Breast epithelium (tissue), 4 donors: ENCODE data around the gene PLB1. TPM values are rescaled to one million over a fixed set of nuclear protein-coding genes. Genes with fewer than 3 reads are reported as not detected.

Experiments
- DNase-seq, 2 donors: peaks; one replicate each; pipeline ENCODE4 v3.0.0-alpha.2; 2019; ENCODE audit warnings: low spot score in 2 of 2
- H3K27ac ChIP-seq, 2 donors: fragments of 200-600 bp; sonication (generic) in 1 of 2; one replicate each; pipeline ENCODE4 v1.5.1; 2016 to 2019; ENCODE audit warnings: mild to moderate bottlenecking in 1 of 2
- H3K27me3 ChIP-seq, 2 donors: fragments of 200-600 bp; sonication (generic) in 1 of 2; one replicate each; pipeline versions ENCODE4 v1.5.1 to v1.6.0; 2017 to 2019; ENCODE audit warnings: control low read depth in 1 of 2, mild to moderate bottlenecking in 1 of 2
- H3K36me3 ChIP-seq: fragments of 200-600 bp; one replicate; pipeline ENCODE4 v1.5.1; 2019
- H3K4me1 ChIP-seq, 2 donors: fragments of 200-600 bp; sonication (generic); one replicate each; pipeline ENCODE4 v1.5.1; 2016 to 2019; ENCODE audit warnings: control low read depth in 1 of 2
- H3K4me3 ChIP-seq, 3 donors: fragments of 200-600 bp; sonication (generic); 1 replicate in 2 of 3; 2 replicates in 1 of 3; pipeline ENCODE4 v1.5.1; 2016 to 2019; ENCODE audit warnings: mild to moderate bottlenecking in 3 of 3, moderate library complexity in 2 of 3
- H3K9me3 ChIP-seq, 2 donors: fragments of 200-600 bp; sonication (generic) in 1 of 2; one replicate each; pipeline ENCODE4 v1.5.1; 2016 to 2019; ENCODE audit warnings: control low read depth in 1 of 2
- POLR2A ChIP-seq: fragments of 450-650 bp; IDR thresholded peaks from one replicate; pipeline ENCODE4 v1.6.1; 2016; ENCODE audit warnings: antibody characterized with exemption, mild to moderate bottlenecking, moderate library complexity
- POLR2AphosphoS5 ChIP-seq, 3 donors: sonication (generic); formaldehyde crosslinking; IDR thresholded peaks; one replicate each; pipeline ENCODE4 v1.6.1; 2017; ENCODE audit warnings: antibody characterized with exemption in 3 of 3
- intact Hi-C: fragments of 100-400 bp; cut with DNase I; formaldehyde crosslinking; loops from one replicate; pipeline ENCODE4 v1.15.1; 2023; ENCODE audit warnings: low total_unique reads
- total RNA-seq, 3 donors: library from RNA; depleted of rRNA; stranded (reverse); fragments of >200 nt; gene quantifications; one replicate each; pipeline ENCODE4 v1.1.0, GENCODE V29; 2016
- TF ChIP-seq, protein P1 (sequence below), 3 donors: fragments of 450-650 bp; IDR thresholded peaks; one replicate each; pipeline ENCODE4 v1.5.1; 2016 to 2017; ENCODE audit warnings: antibody characterized with exemption in 3 of 3, mild to moderate bottlenecking in 3 of 3, moderate library complexity in 3 of 3

Gene PLB1
- total RNA-seq, 3 donors from 2014 or later: 5.6 to 11.9 (median 8.8) TPM

DNA sequence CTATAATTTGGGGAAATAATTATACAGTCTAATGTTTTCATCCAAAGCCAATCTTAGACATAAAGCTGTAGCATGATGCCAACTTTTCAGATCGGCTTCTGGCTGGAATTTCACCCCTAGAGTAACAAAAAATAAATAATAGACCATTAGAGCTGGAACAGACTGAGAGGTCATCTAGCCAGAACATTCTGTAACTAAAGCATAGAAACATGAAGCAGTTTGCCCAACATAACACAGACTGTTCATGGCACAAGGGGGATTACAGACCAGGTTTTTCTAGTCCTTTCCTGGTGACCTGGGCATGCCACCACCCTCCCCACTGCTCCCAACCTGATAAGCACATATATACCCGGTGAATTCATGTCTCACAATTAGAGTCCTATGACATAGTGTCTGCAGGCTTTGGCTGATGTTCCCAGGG, 139.3 kb downstream of the PLB1 start:
- DNase-seq: no peak
- Histone ChIP-seq H3K4me3 (no peak overlapping the region), H3K27me3 (no peaks in the 10 kb centered on the region), H3K9me3 (no peaks in the 10 kb centered on the region), H3K4me1 (no peaks in the 10 kb centered on the region), H3K27ac (peak overlapping the region; percentile 13 to 62), H3K36me3 (no peaks in the 10 kb centered on the region)
- intact Hi-C loops: no loop called here
- no peak for TF ChIP-seq POLR2A
- TF ChIP-seq, protein P1, sequence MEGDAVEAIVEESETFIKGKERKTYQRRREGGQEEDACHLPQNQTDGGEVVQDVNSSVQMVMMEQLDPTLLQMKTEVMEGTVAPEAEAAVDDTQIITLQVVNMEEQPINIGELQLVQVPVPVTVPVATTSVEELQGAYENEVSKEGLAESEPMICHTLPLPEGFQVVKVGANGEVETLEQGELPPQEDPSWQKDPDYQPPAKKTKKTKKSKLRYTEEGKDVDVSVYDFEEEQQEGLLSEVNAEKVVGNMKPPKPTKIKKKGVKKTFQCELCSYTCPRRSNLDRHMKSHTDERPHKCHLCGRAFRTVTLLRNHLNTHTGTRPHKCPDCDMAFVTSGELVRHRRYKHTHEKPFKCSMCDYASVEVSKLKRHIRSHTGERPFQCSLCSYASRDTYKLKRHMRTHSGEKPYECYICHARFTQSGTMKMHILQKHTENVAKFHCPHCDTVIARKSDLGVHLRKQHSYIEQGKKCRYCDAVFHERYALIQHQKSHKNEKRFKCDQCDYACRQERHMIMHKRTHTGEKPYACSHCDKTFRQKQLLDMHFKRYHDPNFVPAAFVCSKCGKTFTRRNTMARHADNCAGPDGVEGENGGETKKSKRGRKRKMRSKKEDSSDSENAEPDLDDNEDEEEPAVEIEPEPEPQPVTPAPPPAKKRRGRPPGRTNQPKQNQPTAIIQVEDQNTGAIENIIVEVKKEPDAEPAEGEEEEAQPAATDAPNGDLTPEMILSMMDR (IDR thresholded peaks at IDR 0.05): no peak
- TF ChIP-seq POLR2AphosphoS5 (IDR thresholded peaks at IDR 0.05): no peak

DNA sequence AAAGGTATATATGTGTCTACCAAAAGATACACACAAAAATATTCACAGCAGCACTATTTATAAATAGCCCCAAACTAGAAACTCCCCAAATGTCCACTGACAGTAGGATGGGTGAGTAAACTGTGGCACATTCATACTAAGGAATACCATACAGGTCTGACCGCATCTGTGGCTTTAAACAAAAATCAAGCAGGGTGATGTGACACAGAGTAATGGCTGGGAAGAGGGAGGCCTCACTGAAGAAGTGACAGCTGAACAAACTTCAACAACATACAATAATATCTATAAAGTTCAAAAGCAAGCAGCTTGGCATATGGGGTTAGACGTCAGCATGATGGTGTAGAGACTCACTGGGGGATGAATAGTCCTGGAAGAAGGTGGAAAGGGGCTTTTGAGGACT, 140.6 kb downstream of the PLB1 start:
- Histone ChIP-seq H3K36me3 (no peaks in the 10 kb centered on the region), H3K9me3 (no peaks in the 10 kb centered on the region), H3K27me3 (no peaks in the 10 kb centered on the region), H3K27ac (peak overlapping the region in 1 of 2 donors; percentile 26), H3K4me3 (no peak overlapping the region), H3K4me1 (no peaks in the 10 kb centered on the region)
- TF ChIP-seq POLR2A: no peak
- no peak for TF ChIP-seq POLR2AphosphoS5 (IDR thresholded peaks at IDR 0.05)
- no peak for DNase-seq
- intact Hi-C loops: no loop called here

DNA sequence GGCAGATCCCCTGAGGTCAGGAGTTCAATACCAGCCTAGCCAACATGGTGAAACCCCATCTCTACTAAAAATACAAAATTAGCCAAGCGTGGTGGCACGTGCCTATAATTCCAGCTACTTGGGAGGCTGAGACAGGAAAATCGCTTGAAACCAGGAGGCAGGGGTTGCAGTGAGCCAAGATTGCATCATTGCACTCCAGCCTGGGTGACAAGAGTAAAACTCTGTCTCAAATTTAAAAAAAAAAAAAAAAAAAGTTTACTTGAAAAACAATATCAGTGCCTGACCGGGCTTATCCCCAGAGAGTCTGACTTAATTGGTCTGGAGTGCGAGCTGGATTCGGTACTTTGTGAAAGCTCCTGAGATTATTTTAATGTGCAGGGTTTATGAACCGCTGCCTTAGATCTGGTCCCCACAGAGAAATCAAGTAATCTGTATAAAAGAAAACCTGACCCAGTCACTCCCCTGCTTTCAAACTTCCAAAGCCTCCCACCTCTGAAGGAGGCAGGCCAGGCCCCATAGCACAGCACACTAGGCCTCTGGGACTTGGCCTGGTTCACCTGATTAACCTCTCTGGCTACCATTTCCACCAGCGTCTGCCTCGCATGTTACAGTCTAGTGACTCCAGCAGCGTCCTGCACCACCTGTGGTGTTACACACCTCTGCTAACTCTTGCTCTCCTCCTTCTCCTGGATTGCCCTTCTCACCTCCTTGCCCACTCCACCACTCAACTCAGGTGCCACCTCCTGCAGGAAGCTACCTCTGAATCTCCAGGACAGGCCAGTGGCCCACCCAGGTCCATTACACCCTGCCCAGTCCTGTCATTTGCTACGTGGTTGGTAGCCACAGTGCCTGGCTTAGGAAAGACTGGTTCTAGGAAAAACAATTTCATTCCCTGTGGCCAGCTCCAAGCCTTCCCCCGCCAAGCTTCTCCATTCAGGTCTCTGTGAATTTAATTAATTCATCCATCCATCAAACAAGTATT, 141.5 kb downstream of the PLB1 start:
- intact Hi-C loops: no loop called here
- no peaks in the 10 kb centered on the region for H3K27me3 ChIP-seq
- no peaks in the 10 kb centered on the region for H3K36me3 ChIP-seq
- H3K9me3 ChIP-seq: no peaks in the 10 kb centered on the region
- H3K4me1 ChIP-seq: no peaks in the 10 kb centered on the region
- peak overlapping the region; percentile 26 to 59 for H3K27ac ChIP-seq
- no peak for TF ChIP-seq POLR2A
- TF ChIP-seq POLR2AphosphoS5 (IDR thresholded peaks at IDR 0.05): peak in 1 of 3 donors; percentile 32
- no peak for DNase-seq
- no peak overlapping the region for H3K4me3 ChIP-seq

DNA sequence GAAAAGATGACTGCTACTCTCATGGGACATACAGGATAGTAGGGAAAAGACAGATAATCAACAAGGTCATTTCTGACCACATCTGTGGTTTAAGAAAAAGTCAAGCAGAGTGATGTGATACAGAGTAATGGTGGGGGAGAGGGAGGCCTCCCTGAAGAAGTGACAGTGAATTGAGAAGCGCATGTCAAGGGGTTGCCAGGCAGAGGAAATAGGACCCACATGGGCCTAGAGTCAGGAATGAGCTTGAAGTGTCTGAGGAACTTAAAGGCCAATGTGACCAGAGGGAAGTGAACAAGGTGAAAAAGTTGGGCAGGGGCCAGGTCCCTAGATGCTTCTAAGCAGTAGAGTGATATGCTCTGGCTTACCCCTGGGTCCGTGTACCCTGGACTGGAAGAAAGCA, 142.2 kb downstream of the PLB1 start:
- Histone ChIP-seq H3K4me3 (no peak overlapping the region), H3K9me3 (no peaks in the 10 kb centered on the region), H3K36me3 (no peaks in the 10 kb centered on the region), H3K27ac (peak overlapping the region in 1 of 2 donors; percentile 23), H3K27me3 (no peaks in the 10 kb centered on the region), H3K4me1 (no peaks in the 10 kb centered on the region)
- intact Hi-C loops: no loop called here
- DNase-seq: no peak
- TF ChIP-seq POLR2A (no peak), POLR2AphosphoS5 (IDR thresholded peaks at IDR 0.05) (peak in 1 of 3 donors; percentile 6)
- TF ChIP-seq, protein P1 (IDR thresholded peaks at IDR 0.05): no peak

DNA sequence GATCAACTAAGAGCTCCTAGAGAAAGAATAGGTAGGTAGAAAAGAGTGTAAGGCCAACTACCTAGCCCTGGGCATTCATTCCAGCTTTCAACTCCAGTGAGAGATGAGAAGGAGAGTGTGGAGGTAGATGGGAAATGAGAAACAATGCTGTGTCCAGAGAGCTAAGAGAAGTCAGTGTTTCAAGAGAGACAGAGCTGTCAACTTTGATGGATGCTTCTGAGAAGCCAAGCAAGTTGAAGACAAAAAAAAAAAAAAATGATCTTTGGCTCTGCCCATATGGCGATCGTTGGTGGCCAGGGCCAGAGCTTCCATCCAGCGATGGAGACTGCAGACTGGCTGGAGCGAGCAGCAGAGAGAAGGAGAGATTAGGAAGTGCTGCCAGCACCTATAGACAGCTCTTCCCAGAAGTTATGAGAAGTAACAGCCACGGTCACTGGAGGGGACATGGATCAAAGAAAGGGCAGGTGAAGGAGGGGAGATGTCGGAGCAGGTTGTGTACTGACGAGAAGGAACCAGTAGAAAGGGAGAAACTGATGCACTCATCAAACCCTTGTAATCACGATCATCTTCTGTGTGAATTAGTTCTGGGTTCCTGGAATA, 143.3 kb downstream of the PLB1 start:
- no peak overlapping the region for H3K4me3 ChIP-seq
- TF ChIP-seq POLR2AphosphoS5 (IDR thresholded peaks at IDR 0.05): no peak
- TF ChIP-seq POLR2A: no peak
- TF ChIP-seq, protein P1 (IDR thresholded peaks at IDR 0.05): no peak
- H3K27ac ChIP-seq: peak overlapping the region; percentile 53 to 68
- H3K9me3 ChIP-seq: no peaks in the 10 kb centered on the region
- H3K4me1 ChIP-seq: peaks cover 0 to 4% of the 10 kb centered on the region in 2 donors
- no peaks in the 10 kb centered on the region for H3K36me3 ChIP-seq
- H3K27me3 ChIP-seq: no peaks in the 10 kb centered on the region
- intact Hi-C loops: no loop called here
- no peak for DNase-seq

DNA sequence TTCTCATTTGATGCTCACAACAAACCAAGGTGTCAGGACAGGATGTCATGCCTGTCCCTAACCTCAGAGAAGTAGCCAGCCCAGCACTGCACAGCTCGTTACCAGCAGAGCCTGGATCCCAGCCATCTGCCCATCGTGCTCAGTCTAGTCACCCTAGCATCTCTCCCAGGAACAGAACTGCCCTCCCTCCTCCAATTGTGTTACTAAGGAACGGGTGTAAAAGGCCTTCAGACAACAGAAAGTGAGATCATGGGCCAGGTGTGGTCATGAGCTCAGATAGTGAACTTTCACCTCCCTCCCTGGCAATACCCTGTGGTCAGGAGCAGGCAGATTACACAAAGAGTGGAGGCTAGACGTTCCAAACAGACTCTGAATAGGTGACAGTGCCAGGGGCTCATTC, 144.0 kb downstream of the PLB1 start:
- Histone ChIP-seq H3K4me3 (no peak overlapping the region), H3K27ac (peak overlapping the region; percentile 53 to 68), H3K36me3 (no peaks in the 10 kb centered on the region), H3K9me3 (no peaks in the 10 kb centered on the region), H3K4me1 (peaks cover 0 to 8% of the 10 kb centered on the region in 2 donors), H3K27me3 (no peaks in the 10 kb centered on the region)
- no peak for DNase-seq
- TF ChIP-seq POLR2AphosphoS5 (IDR thresholded peaks at IDR 0.05) (no peak), POLR2A (no peak)
- TF ChIP-seq, protein P1 (IDR thresholded peaks at IDR 0.05): no peak
- intact Hi-C loops: no loop called here
